ENCODE data around the gene MKNK2.

Gene MKNK2

GRCh38 chr19:2033115-2033824 lies 17.8 kb downstream of the MKNK2 start:
- no peak for DNase-seq (ENCODE audit: low read depth in 1 of 2, low spot score in 1 of 2)

DNA sequence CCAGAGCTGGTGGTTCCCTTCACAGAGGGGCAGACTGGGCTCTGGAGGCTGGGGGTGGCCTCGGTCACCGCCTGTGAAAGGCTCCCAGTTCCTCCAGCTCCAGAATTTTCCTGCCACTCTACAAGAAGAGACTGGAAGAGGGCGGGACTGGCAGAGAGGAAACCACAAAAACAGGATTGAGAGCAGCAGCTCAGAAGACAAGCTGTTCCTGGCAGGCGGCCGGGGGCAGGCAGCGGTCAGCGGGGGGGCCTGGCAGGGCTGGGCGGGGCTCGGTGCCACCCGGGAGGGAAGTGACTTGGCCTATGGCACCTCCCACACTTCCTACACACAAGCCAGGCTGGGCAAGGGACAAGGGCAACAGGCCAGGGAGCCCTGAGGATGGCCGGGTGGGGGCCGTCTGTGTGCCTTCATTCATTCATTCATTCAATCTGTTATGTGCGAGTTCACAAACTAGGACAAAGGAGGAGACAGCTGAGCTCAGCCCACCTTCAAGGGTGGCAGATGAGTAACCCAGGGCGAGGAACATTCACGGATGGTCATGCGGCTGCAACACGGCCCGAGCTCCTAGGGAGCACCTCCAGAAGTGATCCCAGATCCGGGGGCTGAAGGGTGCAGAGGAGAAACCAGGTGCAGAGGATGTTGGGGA lies 18.6 kb downstream of the MKNK2 start:
- no peak for DNase-seq (ENCODE audit: low read depth in 1 of 2, low spot score in 1 of 2)

GRCh38 chr19:2027361-2027760 lies 23.7 kb downstream of the MKNK2 start:
- no peak for DNase-seq (ENCODE audit: low read depth in 1 of 2, low spot score in 1 of 2)

DNA sequence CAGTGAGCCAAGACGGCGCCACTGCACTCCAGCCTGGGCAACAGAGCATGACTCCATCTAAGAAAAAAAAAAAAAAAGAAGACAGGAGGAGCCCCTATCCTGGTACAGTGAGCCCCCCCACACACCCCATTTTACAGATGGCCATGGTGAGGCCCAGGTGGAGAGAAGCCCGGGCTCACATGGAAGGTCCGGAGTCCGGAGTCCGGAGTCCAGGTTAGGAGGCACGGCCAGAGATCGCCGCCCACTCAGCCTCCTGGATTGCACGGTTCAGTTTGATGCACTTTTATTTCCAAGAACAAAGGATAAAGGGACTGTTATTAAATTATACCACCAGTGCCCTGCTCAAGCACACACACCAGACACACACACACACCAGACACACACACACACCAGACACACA lies 24.3 kb downstream of the MKNK2 start:
- DNase-seq (ENCODE audit: low read depth in 1 of 2, low spot score in 1 of 2) = no peak

GRCh38 chr19:2022289-2022688 lies 28.8 kb downstream of the MKNK2 start:
- DNase-seq (ENCODE audit: low read depth in 1 of 2, low spot score in 1 of 2) = no peak

DNA sequence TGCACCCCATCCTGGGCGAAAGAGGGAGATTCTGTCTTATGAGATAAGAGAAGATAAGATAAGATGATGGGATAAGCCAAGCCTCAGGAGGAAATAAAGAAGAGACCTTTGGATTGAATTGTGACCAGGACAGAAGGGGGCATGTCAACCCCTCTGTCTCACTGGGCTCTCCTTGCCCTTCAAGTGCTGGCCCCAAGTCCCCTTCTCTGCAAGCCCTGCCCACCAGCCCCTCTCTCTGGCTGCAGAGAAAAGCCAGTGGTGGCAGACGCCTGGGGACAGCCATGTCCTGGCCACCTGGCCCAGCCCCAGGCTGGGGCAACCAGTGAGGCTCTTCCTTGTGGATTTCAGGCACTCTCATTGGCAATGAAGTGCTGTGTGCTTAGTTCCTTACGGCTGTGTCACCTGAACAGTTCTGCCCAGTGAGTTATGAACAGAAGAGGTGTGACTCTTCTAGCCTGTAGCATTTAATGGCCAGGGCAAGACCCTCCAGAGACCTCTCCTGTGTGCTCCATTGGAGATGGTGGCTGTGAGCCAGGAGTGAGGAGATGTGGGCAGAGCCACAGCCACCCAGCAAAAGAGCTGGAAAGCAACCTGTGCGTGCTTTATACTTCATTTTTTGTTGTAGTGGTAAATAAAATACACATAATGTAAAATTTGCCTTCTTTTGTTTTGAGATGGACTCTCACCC lies 29.4 kb downstream of the MKNK2 start:
- no peak for DNase-seq (ENCODE audit: low read depth in 1 of 2, low spot score in 1 of 2)

DNA sequence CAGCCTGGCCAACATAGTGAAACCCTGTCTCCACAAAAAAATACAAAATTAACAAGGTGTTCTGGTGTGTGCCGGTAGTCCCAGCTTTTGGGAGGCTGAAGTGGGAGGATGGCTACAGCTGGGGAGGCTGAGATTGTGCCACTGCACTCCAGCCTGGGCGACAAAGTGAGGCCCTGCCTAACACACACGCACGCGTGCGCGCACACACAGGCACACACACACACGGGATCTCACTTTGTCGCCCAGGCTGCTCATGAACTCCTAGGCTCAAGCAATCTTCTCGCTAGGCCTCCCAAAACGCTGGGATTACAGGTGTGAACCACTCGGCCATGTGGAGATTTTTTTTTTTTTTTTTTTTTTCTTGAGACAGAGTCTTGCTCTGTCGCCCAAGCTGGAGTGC lies 32.3 kb downstream of the MKNK2 start:
- no peak for DNase-seq (ENCODE audit: low read depth in 1 of 2, low spot score in 1 of 2)

GRCh38 chr19:2016041-2016807 lies 34.8 kb downstream of the MKNK2 start:
- peak in 1 of 2 donors; percentile 32 for DNase-seq (ENCODE audit: low read depth in 1 of 2, low spot score in 1 of 2)

- peak in 1 of 2 donors; percentile 42 for DNase-seq (ENCODE audit: low read depth in 1 of 2, low spot score in 1 of 2)
These were observed 35.5 kb downstream of the MKNK2 start, which contains the start of gene BTBD2 for GRCh38 chr19:2015608-2015950. TSS of gene BTBD2 (minus strand) at chr19:2015714. CDS start at chr19:2015703, 11 bp downstream.

DNA sequence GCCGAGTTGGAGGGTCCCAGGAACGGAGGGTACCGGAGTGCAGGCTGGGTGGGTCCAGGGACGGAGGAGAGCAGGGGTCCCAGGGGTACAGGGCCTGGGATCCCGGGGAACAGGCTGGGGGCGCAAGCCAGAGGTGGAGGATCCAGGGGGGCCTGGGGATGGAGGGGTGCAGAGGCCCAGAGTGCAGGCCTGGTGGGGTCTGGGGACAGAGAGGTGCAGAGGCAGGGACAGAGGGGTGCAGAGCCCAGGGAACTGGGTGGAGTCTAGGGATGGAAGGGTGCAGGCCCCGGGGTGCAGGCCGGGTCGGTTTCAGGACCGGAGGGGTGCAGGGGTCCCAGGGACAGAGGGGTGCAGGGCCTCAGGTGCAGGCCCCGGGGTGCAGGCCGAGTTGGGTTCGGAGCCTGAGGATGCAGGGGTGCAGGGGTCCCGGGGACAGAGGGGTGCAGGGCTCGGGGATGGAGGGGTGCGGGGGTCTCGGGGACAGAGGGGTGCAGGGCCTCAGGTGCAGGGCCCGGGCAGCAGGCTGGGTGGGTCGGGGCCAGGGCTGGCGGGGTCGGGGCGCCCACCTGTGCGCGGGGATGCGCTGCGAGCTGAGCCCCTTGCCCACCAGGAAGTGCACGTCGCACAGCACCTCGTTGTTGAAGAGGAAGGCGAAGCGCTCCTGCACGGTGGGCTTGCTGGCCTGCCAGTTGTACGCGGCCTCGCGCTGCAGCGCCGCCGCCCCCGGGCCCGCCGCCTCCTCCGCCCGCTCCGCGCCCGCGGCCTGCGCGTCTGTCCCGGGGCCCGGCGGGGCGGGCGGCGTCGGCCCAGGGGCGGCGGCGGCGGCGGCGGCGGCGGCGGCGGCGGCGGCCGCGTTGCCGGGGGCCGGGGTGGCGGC lies 36.1 kb downstream of the MKNK2 start:
- no peak for DNase-seq (ENCODE audit: low read depth in 1 of 2, low spot score in 1 of 2)

- DNase-seq (ENCODE audit: low read depth in 1 of 2, low spot score in 1 of 2) = no peak
These were observed 36.9 kb downstream of the MKNK2 start for GRCh38 chr19:2014131-2014571.

- no peak for DNase-seq (ENCODE audit: low read depth in 1 of 2, low spot score in 1 of 2)
These were observed 37.4 kb downstream of the MKNK2 start for GRCh38 chr19:2013683-2013961.

- DNase-seq (ENCODE audit: low read depth in 1 of 2, low spot score in 1 of 2) = no peak
These were observed 37.9 kb downstream of the MKNK2 start for GRCh38 chr19:2012941-2013682.

DNA sequence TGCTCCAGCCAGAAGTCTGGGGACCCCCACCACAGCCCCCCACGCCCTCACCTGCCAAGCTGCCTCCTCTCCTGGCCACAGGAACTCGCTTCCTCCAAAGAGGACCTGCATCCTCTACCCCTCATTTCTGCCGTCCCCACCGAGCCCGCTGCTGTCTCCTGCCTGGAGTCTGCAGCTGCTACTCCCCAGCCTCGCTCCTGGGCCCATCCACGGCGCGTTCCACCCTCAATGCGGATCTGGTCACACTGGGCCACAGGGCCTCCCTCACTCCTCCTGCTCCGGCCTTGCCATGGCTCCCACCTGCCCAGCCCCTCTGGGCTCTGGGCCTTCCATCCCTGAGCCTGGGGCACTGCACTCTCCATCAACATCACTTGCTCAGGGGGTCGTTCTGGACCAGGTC lies 39.9 kb downstream of the MKNK2 start:
- no peak for DNase-seq (ENCODE audit: low read depth in 1 of 2, low spot score in 1 of 2)

DNA sequence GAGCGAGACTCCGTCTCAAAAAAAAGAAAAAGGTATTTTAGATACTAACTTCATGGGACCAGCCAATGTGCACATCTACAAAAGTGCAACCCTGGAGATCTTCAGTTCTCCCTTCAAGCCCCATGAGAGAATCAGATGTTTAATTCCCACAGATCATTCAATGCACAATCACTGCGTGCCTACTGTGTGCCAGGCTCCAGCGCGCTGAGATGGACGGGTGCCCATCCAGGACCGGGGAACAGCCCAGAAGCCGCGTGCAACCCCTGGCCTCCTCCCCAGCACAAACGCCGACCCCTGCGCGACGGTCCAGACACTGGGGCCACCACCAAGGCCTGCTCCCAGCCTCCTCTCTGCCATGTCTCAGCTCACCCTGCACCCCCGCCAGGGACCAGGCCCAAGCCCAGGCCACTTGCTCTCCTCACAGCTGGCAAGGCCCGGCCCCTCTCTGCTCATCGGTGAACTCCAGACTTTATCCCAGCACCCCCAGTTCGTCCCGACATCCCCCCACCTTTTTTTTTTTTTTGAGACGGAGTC lies 40.8 kb downstream of the MKNK2 start:
- DNase-seq (ENCODE audit: low read depth in 1 of 2, low spot score in 1 of 2) = no peak

DNA sequence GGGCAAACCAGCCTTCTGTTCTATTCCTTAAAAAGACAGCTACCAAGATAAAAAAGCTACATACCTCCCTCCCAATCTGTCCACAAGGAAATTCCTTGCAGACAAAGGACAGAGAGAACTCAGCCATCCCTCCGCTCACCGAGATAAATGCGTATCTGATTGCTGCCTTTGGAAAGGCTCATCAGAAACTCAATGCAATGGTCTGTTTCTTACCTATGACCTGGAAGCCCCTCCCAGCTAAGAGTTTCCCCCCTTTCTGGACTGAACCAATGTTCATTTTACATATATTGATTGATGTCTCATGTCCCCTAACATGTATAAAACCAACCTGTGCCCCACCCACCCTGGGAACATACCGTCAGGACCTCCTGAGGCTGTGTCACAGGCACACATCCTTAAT lies 47.2 kb downstream of the MKNK2 start:
- no peak for DNase-seq (ENCODE audit: low read depth in 1 of 2, low spot score in 1 of 2)

GRCh38 chr19:1999856-2000515 lies 51.1 kb downstream of the MKNK2 start:
- DNase-seq (ENCODE audit: low read depth in 1 of 2, low spot score in 1 of 2) = no peak

GRCh38 chr19:1998712-1999708 lies 52.0 kb downstream of the MKNK2 start:
- DNase-seq (ENCODE audit: low read depth in 1 of 2, low spot score in 1 of 2) = no peak

Measured in activated T-helper 1 cell treated with anti-CD3 and anti-CD28 coated beads, Interleukin-2, amount 50 U/mL, for 16 hours (primary cell).